CD4-positive, alpha-beta T cell treated with Interleukin-4 for 1 hour (primary cell): ENCODE data around the gene FRMD5.

Experiments used
- DNase-seq, 2 donors: peaks; one replicate each; pipeline ENCODE4 v3.0.0-alpha.2; 2020 to 2022

FRMD5 gene

GRCh38 chr15:43919540-43920253, 275.4 kb downstream of the FRMD5 start:
- no peak for DNase-seq

DNA sequence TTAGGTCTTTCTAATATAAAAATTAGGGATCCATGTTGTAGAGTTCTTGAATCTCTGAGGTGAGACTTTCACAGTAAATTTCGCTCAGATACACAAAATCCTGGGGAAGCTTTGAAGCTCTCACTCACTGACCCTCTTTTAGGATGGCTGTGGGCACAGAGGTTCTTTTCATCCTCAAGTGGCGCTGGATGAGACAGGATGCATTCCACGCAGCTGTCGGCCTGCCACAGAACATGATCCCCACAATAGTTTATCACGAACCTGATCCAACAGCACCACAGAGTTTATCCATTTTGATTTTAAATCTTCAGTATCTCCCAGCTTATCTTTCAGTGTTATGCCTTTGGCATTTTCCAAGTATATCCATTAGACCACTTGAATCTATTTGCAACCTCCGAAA, 276.4 kb downstream of the FRMD5 start:
- DNase-seq = no peak

- no peak for DNase-seq
Observed at GRCh38 chr15:43916326-43916660, 278.8 kb downstream of the FRMD5 start.

GRCh38 chr15:43915631-43916325, 279.3 kb downstream of the FRMD5 start:
- no peak for DNase-seq

DNA sequence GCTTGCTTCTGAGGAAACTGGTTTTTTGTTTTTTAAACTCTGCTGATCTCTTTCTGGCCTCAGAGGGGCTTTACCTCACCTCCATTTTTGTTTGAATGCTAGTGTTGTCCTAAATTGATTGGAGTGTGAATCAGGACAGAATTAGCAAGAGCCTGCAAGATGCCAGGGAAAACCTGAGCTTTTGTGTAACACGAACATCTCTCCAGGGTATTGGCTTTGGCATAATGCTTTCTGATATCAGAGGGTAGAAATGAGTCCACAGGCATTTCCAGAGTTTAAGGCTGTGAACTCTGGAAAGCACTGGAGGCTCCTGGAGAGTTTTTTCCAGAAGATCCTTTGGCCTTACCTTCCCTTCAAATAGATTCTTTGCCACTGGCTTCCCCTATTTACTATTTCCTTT, 281.1 kb downstream of the FRMD5 start:
- no peak for DNase-seq

GRCh38 chr15:43913026-43913780, 281.9 kb downstream of the FRMD5 start:
- no peak for DNase-seq

- DNase-seq = no peak
Observed at GRCh38 chr15:43912208-43912607, 282.9 kb downstream of the FRMD5 start.

DNA sequence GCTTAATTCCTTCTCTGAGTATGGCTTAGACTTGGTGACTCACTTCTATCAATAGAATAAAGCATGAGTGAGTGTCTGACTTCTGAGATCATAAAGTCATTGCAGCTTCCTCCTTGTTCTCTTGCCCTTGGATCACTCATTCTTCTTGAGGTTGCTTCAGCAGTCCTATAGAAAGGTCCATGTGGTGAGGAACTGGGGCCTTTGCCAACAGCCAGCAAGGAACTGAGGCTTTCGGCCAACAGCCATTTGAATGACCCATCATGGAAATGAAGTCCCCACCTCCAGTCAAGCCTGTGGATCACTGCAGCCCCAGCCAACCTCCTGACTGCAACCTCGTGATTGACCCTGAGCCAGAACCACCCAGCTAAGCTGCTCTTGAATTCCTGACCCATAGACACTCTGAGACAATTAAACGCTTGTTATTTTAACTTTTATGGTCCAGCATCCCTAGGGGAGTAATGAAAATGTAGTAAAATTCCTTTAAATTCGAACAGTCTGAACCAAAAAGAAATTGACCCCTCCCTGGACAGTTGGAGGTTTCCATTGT, 283.8 kb downstream of the FRMD5 start:
- DNase-seq = no peak

DNA sequence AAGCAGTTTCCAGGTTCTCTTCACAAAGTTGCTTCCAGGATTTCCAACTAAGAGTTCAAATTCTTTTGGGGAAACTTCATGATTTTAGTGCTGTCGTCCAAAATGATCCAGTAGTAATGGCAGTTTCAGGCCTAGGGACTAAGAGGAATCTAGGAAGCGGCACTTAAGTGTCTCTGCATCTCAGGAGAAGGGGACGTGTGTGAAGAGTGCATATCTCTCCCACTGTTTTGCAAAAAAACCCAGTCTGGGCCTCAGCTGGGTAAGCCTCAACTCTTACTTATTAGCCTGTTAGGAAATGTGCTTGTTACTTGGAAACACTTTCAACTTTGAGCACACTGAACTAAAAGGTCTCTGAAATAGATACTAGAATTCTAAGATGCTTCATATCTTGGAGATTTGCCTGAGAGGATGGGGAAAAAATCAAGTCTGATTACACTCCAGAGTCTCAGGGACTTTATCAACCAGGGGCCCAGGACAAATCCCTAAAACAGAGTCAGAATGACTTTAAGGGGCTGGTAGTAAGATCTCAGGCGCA, 286.5 kb downstream of the FRMD5 start:
- no peak for DNase-seq

GRCh38 chr15:43905755-43906154, 289.3 kb downstream of the FRMD5 start:
- no peak for DNase-seq

DNA sequence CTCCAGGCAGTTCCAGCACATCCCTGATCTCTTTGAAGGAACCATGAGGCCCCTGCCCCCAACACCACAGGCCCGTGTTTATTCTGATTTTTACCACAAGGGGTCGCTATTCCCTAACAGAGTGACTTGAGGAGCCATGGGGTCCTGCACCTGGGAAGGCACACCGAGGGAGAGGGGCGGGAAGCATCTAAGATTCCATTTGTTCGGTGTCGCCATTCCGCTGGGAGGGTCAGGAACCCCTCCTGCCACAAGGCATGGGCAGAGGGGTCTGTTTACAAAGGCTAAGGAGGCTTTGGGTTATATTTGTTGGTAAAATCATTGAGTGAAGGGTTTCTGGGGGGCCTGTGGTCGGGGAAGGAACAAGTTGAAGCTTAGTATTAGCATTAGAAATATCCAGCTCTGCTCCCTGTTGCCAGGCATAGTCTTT, 291.2 kb downstream of the FRMD5 start:
- peak; percentile 24 to 61 for DNase-seq

GRCh38 chr15:43901495-43901894, 293.6 kb downstream of the FRMD5 start:
- no peak for DNase-seq

- DNase-seq = no peak
Observed at GRCh38 chr15:43900996-43901395, 294.1 kb downstream of the FRMD5 start.

DNA sequence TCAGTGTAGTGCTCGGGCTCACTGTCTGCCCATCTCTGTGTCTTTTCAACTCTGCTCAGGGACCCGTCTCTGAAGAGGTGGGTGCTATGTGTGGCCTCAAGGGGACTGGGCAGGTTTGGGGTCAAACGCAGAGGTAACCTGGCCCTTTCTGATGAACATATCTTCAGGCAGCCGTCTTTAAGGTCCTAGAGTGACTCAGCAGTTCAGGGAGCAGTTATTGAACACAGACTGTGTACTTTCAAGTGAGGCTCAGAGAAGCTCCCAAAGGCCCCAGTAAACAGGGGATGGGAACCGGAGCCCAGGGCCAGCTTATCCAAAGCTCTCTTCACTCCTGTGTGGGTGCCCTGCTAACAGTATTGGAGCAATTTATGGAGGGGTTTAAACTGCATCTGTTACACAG, 295.1 kb downstream of the FRMD5 start:
- DNase-seq = no peak

DNA sequence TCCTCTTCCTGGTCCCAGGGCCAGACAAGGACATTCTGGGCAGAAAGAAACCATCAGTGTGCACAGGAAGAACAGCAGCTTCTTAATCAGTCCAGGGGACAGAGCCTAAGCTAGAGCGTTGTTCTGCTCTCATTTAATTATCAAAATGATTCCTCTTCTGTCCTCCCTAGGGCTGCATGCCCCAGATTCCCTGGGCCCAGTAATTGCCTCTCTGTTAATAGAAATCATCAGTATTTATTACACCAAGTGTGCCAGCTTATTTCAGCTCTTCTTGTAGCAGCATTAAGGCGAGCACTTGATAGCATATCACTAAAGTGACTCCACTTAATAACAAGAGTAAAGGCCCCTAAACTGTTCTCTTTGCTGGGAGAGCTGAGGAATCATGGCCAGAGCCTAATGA, 296.2 kb downstream of the FRMD5 start:
- no peak for DNase-seq

DNA sequence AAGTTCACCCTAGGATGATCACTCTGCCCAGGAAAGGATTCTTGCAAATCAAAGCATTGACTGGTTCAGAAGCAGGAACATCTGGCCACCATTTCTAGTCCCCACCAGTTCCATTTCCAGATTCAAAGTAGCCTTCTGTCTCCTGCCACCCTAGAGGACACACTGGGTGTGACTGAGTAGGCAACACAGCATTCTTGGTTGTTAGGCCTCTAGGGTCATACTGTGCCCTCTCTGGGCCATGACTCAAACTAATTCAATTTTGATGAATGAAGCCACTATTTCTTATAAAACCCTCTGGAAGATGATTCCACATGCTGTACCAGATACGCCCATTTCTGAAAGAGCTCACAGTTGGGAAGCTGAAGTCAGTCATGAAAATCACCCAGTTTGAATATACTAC, 298.5 kb downstream of the FRMD5 start:
- DNase-seq = no peak

GRCh38 chr15:43895586-43895985, 299.5 kb downstream of the FRMD5 start:
- DNase-seq = no peak

DNA sequence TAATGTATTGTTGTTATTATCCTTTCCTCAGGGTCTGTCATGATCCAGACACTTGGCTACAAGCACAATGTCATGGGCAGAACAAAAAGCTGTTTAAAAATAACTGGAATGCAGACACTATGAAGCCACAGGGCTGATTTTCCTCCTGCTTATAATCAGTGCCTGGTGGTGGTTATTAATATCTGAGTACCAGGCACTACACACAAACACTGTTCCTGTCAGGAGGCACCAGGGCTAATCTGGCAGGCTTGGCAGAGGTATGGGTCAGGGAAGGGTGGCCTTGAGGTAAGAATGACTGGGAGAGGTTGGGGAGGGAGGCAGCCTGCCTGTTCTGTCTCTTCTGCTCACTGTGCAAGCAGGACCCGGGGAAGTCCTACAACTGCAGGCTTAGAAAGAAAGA, 301.1 kb downstream of the FRMD5 start:
- no peak for DNase-seq

- no peak for DNase-seq
Observed at GRCh38 chr15:43889042-43889441, 306.0 kb downstream of the FRMD5 start.

DNA sequence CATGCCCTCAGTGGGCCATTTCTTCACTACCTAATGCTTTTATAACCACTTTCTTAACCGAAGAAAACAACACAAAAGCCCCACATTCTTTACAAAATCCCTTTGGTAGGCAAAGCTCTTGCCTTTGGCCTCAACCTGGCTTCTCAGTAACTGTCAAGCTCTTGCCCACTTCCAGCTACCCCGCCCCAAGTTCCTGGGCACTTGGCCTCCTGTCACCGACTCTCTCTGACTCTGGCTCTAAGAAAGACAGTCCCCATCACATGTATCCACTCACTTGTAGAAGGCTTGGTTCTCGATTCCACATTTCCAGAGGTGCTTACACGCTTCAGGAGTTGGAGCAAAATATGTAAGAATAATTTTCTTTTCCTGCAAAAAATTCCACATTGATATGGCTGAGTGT, 307.2 kb downstream of the FRMD5 start:
- no peak for DNase-seq

- DNase-seq = no peak
Observed at GRCh38 chr15:43886558-43886957, 308.5 kb downstream of the FRMD5 start.

GRCh38 chr15:43883571-43883970, 311.5 kb downstream of the FRMD5 start:
- no peak for DNase-seq

DNA sequence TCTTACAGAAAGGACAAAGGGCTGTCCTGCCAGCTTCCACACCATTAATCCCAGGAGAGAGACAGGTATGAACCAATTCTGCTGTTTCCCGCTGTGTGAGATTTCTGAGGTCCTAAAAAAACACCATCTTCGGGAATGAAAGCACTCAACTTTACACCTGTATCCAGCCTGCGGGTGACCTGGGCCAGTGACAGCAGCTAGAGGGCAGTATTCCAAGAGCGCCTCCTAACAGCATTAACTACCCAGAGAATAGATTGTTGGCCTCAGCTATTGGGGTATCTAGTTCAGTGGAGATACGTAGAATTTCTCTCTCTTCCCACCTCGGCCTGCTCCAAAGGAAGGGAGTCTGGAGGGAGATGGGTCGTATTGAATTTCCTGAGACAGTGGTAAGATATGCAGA, 313.1 kb downstream of the FRMD5 start:
- peak in 1 of 2 donors; percentile 5 for DNase-seq

- DNase-seq = no peak
Observed at GRCh38 chr15:43881245-43881644, 313.8 kb downstream of the FRMD5 start.
